GM12878 (cell line): ENCODE data around the gene BCHE.

Experiments used
- SREBF2 ChIP-seq: IDR thresholded peaks from 2 replicates; pipeline ENCODE4 v1.6.1; 2012; ENCODE audit warnings: mild to moderate bottlenecking, low read length
- ZNF622 ChIP-seq: fragments of 450-650 bp; IDR thresholded peaks from 2 replicates; pipeline ENCODE4 v1.6.1; 2017; ENCODE audit warnings: mild to moderate bottlenecking, inconsistent platforms

DNA sequence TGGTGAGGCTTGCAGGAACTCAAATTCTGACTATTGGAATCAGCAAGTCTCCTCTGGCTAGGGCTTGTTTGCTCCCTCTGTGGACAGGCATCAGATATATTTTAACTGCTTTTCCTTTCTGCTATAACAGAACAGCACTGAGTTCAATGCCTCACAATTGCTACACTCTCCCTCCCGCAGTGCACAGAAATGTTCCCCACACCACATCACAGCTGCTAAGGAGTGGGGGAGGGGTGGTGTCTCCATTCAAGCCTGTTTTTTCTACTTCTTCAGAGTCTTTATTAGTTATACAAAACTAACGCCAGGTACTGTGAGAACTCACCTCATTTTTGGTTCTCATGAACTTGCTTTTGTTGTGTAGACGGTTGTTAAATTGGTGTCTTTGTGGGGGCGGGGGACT is 68.5 kb downstream of the BCHE start:
- TF ChIP-seq SREBF2 = no peak
- TF ChIP-seq ZNF622 = no peak
